Activated T-cell treated with anti-CD3 and anti-CD28 coated beads, Interleukin-2, amount 50 U/mL, for 24 hours (primary cell): Measurements from ENCODE around the gene VPS41.
A peak's percentile ranks its signal among the peaks of the same experiment; 100 is the strongest.

Source experiments
- DNase-seq: peaks from one replicate; pipeline ENCODE4 v3.0.0-alpha.2; 2020
- H3K27ac Mint-ChIP-seq: 2 replicates; pipeline ENCODE4 v1.8.0; 2020; ENCODE audit warnings: mild to moderate bottlenecking, mixed read lengths
- H3K27me3 Mint-ChIP-seq: 2 replicates; pipeline ENCODE4 v1.8.0; 2020; ENCODE audit warnings: mixed read lengths
- H3K36me3 Mint-ChIP-seq: 2 replicates; pipeline ENCODE4 v1.8.0; 2020; ENCODE audit warnings: low read depth, mixed read lengths
- H3K4me1 Mint-ChIP-seq: 2 replicates; pipeline ENCODE4 v1.8.0; 2020; ENCODE audit warnings: low read depth, mixed read lengths
- H3K4me3 Mint-ChIP-seq: 2 replicates; pipeline ENCODE4 v1.8.0; 2020; ENCODE audit warnings: mild to moderate bottlenecking, moderate library complexity, mixed read lengths
- H3K9me3 Mint-ChIP-seq: 2 replicates; pipeline ENCODE4 v1.8.0; 2020; ENCODE audit warnings: mixed read lengths

The VPS41 gene

DNA sequence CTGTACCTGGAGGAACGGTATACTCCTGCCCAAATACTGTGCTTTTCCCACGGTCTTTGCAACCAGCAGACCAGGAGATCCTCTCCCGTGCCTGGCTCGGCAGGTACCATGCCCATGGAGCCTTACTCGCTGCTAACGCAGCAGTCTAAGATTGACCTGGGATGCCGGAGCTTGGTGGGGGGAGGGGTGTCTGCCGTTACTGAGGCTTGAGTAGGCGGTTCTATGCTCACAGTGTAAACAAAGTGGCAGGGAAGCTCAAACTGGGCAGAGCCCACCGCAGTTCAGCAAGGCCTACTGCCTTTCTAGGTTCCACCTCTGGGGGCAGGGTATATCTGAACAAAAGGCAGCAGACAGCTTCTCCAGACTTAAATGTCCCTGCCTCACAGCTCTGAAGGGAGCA lies 22.7 kb downstream of the VPS41 start:
- H3K27ac Mint-ChIP-seq, result no peak overlapping the region

DNA sequence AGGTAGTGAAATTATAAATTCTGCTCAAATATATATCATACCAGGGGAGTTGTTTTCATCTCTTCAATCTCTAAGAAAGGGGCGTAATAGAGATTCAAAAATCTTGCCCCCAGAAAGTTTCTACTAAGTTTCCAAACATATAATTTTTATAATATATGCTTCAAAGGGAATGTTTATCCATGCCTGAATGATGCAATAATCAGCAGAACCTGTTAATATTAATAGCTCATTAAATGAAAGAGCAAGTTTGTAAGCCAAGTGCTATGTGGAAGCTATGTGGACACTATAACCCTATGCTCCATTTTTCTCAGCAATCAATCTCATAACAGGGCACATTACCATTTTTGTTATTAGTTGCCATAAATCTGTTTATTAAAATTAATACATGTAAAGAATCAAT lies 25.3 kb downstream of the VPS41 start:
- Mint-ChIP-seq H3K4me3 (no peak overlapping the region), H3K4me1 (peaks cover 60% of the 10 kb centered on the region), H3K27me3 (no peaks in the 10 kb centered on the region), H3K9me3 (peaks cover 9% of the 10 kb centered on the region), H3K27ac (no peak overlapping the region), H3K36me3 (peaks cover 77% of the 10 kb centered on the region)
- DNase-seq, result no peak

More for the DNA sequence above, 22.7 kb downstream of the VPS41 start:
- DNase-seq, result no peak
- peaks cover 42% of the 10 kb centered on the region for H3K4me1 Mint-ChIP-seq
- no peaks in the 10 kb centered on the region for H3K27me3 Mint-ChIP-seq
- peaks cover 15% of the 10 kb centered on the region for H3K9me3 Mint-ChIP-seq
- peaks cover 75% of the 10 kb centered on the region for H3K36me3 Mint-ChIP-seq
- H3K4me3 Mint-ChIP-seq, result no peak overlapping the region

DNA sequence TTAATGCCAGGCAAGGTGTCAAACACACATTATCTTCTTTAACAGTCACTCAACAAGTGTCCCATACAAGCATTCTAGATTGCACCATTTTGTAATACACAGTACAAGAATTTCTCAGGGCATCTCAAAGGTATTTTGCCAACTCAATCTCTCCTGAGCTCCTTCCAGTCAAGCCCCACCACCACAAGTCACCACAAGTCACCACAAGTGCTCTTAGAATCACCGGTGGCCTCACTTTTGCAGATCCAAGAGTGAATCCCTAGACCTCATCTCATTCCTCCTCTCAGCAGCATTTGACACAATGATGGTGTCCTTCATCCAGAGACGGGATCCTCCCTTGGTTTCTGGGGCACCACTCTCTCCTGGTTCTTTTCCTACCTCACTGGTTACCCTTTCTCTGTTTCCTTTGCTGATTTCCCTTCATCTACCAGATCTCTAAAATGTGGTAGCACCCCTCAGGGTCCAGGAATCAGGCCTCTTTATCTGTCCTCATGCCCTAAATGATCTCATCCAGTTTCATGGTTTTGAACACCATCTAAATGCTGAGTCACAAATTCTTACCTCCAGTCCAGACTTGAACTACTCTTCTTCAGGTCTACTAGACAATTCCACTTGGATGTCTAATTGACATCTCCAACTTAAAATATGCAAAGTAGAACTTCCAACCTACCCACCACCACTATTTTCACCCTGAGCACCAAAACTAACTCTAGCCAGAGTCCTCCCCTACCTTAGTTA lies 26.9 kb downstream of the VPS41 start:
- H3K27me3 Mint-ChIP-seq, result no peaks in the 10 kb centered on the region
- H3K27ac Mint-ChIP-seq, result peak overlapping the region; percentile 28
- H3K4me1 Mint-ChIP-seq, result peaks cover 59% of the 10 kb centered on the region
- DNase-seq, result no peak
- H3K36me3 Mint-ChIP-seq, result peaks cover 65% of the 10 kb centered on the region
- peaks cover 5% of the 10 kb centered on the region for H3K9me3 Mint-ChIP-seq
- no peak overlapping the region for H3K4me3 Mint-ChIP-seq

DNA sequence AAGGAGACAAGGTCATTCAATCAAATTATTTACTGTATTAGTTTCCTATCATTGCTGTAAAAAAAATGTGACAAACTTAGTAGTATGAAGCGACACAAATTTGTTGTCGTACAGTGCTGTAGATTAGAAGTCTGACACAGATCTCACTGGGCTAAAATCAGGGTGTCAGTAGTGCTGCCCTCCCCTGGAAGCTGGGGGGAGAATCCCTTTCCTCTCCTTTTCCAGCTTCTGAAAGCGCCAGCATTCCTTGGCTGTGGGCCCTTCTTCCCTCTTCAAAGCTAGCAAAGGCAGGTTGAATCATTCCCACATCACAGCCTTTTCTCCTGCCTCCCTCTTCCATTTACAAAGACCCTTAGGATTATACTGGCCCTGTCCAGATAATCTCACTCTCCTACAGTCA lies 28.0 kb downstream of the VPS41 start:
- Mint-ChIP-seq H3K4me1 (peaks cover 63% of the 10 kb centered on the region), H3K27ac (no peak overlapping the region), H3K9me3 (peaks cover 5% of the 10 kb centered on the region), H3K4me3 (no peak overlapping the region), H3K36me3 (peaks cover 56% of the 10 kb centered on the region), H3K27me3 (no peaks in the 10 kb centered on the region)
- DNase-seq, result no peak

DNA sequence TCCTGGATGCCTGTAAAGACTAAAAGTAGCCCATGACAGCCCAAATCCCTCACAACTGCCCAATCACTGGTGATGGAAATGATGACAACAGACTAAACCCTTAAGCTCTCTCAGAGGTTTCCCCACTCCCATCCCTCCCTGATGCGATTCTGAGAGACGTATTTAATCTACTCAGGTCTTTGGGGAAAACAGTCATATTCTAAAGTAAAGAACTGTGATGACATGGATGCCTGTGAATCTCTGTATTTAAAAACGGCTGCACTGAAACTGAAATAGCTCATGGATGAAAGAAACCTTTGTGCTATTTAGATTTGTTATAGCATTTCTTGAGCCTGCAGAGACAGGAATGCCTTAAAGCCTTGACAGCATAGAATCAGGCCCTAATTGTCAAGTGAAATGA lies 28.5 kb downstream of the VPS41 start:
- peaks cover 63% of the 10 kb centered on the region for H3K4me1 Mint-ChIP-seq
- H3K27ac Mint-ChIP-seq, result no peak overlapping the region
- H3K36me3 Mint-ChIP-seq, result peaks cover 50% of the 10 kb centered on the region
- H3K9me3 Mint-ChIP-seq, result peaks cover 5% of the 10 kb centered on the region
- DNase-seq, result no peak
- no peaks in the 10 kb centered on the region for H3K27me3 Mint-ChIP-seq
- no peak overlapping the region for H3K4me3 Mint-ChIP-seq

DNA sequence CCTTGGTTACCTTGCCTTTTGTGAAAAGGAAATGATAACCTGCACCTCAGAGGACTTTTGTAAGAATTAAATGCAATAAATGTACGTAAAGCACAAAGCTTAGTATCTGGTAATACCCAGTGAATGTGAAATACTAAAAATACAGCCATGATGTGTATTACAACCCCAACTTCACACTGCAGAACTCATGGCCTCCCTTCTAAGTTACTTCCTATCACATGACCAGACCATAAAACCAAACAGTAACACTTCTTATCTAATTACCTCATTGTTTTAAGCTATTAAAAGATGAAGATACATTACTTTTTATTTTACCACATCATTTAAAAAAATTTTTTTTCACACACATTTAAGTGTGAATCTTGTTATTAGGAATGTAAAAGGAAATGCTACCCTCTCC lies 29.0 kb downstream of the VPS41 start:
- H3K4me1 Mint-ChIP-seq, result peaks cover 63% of the 10 kb centered on the region
- H3K4me3 Mint-ChIP-seq, result no peak overlapping the region
- peaks cover 5% of the 10 kb centered on the region for H3K9me3 Mint-ChIP-seq
- H3K36me3 Mint-ChIP-seq, result peaks cover 47% of the 10 kb centered on the region
- no peak for DNase-seq
- H3K27ac Mint-ChIP-seq, result no peak overlapping the region
- no peaks in the 10 kb centered on the region for H3K27me3 Mint-ChIP-seq

DNA sequence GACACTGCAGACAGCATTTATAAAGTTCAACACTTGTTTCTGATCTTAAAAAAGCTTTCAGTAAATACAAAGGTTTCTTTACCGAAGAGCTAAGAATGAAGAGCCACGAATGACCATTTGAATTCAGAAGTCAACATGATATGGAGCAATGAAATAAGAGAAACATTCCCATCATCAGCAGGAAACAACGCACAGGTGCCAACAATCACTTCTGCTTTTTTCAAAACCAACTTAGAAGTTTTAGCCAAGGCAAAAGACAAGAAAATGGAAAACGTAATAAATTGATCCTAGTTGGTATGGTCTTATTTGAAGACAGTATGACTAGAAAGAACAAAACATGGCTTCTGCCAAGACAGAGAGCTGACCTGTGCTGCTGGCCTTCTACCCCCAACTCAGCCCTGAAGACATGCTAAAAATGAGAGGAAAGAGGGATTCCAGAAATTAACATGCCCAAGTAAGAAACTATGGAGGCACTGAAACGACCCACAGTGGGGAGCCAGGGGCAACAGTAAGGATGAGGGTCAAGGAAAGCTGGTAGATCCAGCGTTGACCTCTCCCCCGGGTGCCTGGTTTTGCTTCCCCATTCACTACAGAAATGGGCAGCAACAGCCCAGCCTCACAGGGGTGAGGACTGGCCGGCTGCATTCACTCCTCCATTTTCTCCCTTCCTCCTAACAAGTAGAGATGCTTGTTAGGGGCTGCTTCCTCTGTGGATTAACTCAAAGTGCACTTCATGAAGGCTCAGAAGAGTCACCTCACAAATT lies 30.1 kb downstream of the VPS41 start:
- Mint-ChIP-seq H3K9me3 (peaks cover 5% of the 10 kb centered on the region), H3K4me1 (peaks cover 57% of the 10 kb centered on the region), H3K27ac (no peak overlapping the region), H3K36me3 (peaks cover 42% of the 10 kb centered on the region), H3K4me3 (no peak overlapping the region), H3K27me3 (no peaks in the 10 kb centered on the region)
- DNase-seq, result no peak

DNA sequence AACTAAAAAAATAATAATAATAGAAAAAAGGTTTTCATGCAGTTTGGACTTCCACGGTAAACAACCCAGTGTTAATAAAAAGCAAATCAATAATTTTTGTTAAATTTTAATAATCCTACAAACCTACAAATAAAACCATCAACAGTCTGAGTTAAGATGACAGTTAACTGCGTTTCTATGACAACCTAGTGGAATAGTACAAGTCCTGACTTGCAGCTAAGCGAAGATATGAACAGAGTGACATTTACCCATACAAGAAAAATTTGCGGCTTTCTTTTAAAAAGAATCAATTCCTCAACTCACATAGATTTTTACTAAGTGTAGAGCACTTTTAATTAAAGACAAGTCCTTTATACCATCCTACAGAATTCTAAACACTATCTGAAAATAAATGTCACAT lies 35.6 kb downstream of the VPS41 start:
- Mint-ChIP-seq H3K9me3 (no peaks in the 10 kb centered on the region), H3K4me3 (no peak overlapping the region), H3K27me3 (no peaks in the 10 kb centered on the region), H3K4me1 (peaks cover 30% of the 10 kb centered on the region), H3K27ac (no peak overlapping the region), H3K36me3 (peaks cover 21% of the 10 kb centered on the region)
- no peak for DNase-seq

DNA sequence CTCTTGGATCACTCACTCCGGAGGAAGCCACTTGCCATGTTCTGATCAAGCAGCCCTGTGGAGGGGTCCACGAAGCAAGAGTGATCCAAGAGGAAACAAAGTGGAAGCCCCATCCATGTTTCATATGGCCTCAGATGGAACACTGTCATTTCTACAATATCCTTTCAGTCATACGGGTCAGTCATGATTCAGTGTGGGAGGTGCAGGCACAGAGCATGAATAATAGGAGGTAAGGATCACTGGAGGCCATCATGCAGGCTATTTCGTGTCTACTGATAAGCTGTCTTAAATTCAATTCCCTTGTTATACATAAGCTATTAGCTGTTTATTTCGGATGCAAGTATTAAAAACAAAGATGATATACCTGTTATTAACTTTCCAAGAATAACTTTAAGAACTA lies 36.8 kb downstream of the VPS41 start:
- Mint-ChIP-seq H3K4me1 (peaks cover 24% of the 10 kb centered on the region), H3K27ac (no peak overlapping the region), H3K36me3 (peaks cover 20% of the 10 kb centered on the region), H3K4me3 (no peak overlapping the region), H3K9me3 (no peaks in the 10 kb centered on the region), H3K27me3 (no peaks in the 10 kb centered on the region)
- DNase-seq, result no peak

DNA sequence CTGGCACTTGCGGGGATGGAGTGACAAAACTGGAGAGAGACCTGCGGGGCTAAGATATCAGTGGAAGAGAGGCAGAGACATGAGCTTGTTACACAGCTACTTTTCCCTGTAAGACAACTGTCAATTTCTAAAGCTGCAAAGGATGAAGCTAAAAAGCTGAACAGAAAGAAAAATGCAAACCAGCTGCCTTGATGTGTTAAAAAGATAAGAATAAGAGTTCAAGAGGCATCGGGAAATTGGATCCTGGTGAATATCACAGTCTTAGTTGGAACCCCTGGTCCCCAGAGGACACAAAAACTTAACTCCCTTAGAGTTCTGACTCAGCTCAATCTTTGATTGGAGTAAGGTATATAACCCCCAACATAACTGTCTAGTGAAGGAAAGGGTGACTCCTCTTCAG lies 38.8 kb downstream of the VPS41 start:
- Mint-ChIP-seq H3K9me3 (no peaks in the 10 kb centered on the region), H3K4me3 (no peak overlapping the region), H3K36me3 (peaks cover 20% of the 10 kb centered on the region), H3K27ac (no peak overlapping the region), H3K27me3 (no peaks in the 10 kb centered on the region), H3K4me1 (peaks cover 12% of the 10 kb centered on the region)
- DNase-seq, result no peak

DNA sequence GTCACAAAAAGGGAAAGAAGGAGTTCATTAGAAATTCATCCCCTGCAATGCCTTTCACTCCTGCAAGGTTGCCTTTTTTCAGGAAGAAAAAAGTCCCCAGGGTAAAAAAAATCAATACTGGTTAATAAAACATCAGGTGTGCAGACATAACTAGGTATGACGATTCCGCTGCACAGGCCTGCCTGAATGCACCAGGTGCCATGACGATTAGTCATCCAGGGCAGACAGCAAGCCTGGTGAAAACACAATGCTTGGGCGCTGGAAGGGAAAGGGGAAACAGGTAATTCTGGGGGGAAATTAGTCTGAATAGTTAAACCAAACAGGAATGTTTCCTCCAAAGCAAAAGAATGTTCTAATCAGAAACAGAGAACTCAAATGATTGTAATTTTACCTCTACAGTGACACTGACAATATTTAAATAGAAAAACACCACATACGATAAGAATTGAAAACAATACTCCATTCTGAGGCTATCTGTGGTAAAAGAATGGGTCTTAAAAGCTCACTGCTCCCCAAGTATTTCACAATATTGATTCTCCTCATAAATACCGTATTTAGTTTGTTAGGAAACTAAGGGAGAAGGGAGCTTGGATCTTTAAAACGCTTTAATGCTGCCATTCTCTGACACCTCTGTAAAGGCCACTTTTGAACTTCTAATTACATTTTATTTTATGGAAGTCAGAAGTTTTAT lies 45.2 kb downstream of the VPS41 start:
- Mint-ChIP-seq H3K27me3 (no peaks in the 10 kb centered on the region), H3K27ac (no peak overlapping the region), H3K36me3 (peaks cover 34% of the 10 kb centered on the region), H3K4me1 (no peaks in the 10 kb centered on the region), H3K9me3 (no peaks in the 10 kb centered on the region), H3K4me3 (no peak overlapping the region)
- no peak for DNase-seq

DNA sequence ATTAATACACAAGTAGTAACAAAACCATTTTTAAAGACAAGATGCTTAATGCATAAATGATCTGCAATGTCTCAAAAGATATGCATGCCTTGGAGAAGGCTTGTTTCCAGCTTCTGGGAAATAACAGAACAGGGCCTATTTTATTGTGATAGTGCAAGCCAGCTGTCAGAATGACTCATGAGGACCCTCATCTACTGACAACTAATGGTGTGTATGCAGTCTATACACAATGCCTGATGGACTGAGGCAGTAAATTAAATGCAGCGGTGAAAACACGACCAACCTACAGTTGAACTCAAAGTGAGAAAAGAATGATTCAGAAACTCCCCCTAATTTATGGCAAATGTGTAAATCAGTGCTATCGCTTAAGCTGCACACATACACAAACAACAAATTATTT lies 46.3 kb downstream of the VPS41 start:
- no peak for DNase-seq
- Mint-ChIP-seq H3K27me3 (no peaks in the 10 kb centered on the region), H3K9me3 (no peaks in the 10 kb centered on the region), H3K4me3 (no peak overlapping the region), H3K27ac (no peak overlapping the region), H3K4me1 (no peaks in the 10 kb centered on the region), H3K36me3 (peaks cover 36% of the 10 kb centered on the region)

DNA sequence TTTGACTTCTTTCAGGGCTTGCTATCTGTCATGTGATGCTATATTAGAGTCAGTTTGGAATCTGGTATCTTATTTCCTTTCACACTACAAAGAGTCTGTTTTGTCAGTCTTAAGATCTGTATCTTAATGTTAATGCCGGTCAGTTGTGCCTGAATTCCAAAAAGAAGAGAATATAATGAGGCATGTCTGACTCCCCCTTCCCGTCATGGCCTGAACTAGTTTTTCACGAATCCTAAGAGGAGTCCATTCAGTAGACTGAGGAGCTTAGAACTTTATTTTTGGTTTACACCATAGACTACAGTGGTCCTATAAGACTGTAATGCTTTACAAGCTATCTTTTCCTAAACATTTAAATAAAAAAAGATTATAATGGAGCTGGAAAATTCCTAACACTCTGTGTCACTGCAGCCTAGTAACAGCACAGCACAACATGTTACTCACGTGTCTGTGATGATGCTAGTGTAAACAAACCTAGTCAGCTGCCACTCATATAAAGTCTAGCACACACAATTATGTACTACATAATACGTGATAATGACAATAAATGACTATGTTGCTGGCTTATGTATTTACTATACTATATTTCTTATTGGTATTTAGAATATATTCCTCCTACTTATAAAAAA lies 50.6 kb downstream of the VPS41 start:
- H3K27me3 Mint-ChIP-seq, result no peaks in the 10 kb centered on the region
- peaks cover 13% of the 10 kb centered on the region for H3K4me1 Mint-ChIP-seq
- DNase-seq, result no peak
- no peak overlapping the region for H3K27ac Mint-ChIP-seq
- H3K9me3 Mint-ChIP-seq, result no peaks in the 10 kb centered on the region
- H3K4me3 Mint-ChIP-seq, result no peak overlapping the region
- peaks cover 46% of the 10 kb centered on the region for H3K36me3 Mint-ChIP-seq

DNA sequence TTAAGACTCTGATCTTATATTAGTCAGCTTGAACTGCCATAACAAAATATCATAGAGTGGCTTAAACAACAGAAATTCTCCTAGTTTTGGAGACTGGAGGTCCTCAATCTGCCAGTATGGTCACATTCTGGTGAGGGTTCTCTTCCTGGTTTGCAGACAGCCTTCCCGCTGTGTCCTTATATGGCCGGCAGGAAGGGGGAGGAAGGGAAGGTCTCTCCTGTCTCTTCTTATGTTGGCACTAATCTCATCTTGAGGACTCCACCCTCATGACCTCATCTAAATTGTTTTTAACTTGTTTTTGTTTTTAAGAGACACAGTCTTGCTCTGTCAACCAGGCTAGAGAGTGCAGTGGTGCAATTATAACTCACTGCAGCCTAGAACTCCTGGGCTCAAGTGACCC lies 53.1 kb downstream of the VPS41 start:
- no peak for DNase-seq
- H3K9me3 Mint-ChIP-seq, result no peaks in the 10 kb centered on the region
- H3K27me3 Mint-ChIP-seq, result no peaks in the 10 kb centered on the region
- peaks cover 14% of the 10 kb centered on the region for H3K4me1 Mint-ChIP-seq
- peaks cover 30% of the 10 kb centered on the region for H3K36me3 Mint-ChIP-seq
- no peak overlapping the region for H3K27ac Mint-ChIP-seq
- no peak overlapping the region for H3K4me3 Mint-ChIP-seq
